Measurements from ENCODE around the gene UBAC1.
"Not testable (repeated sequence)": the region's sequence is repeated elsewhere in the genome, so short reads cannot be mapped to it uniquely, and the experiment has no call there.

UBAC1 gene

GRCh38 chr9:135893104-135893503, 68.1 kb downstream of the UBAC1 start:
- no peak for DNase-seq

GRCh38 chr9:135892327-135892726, 68.8 kb downstream of the UBAC1 start:
- DNase-seq: not testable (repeated sequence)

- no peak for DNase-seq
Measured at GRCh38 chr9:135891027-135891631, 70.0 kb downstream of the UBAC1 start.

GRCh38 chr9:135890190-135891026, 70.8 kb downstream of the UBAC1 start:
- DNase-seq: no peak

- no peak for DNase-seq
Measured at GRCh38 chr9:135889564-135890189, 71.5 kb downstream of the UBAC1 start.

- no peak for DNase-seq
Measured at GRCh38 chr9:135888766-135889394, 72.3 kb downstream of the UBAC1 start.

- no peak for DNase-seq
Measured at GRCh38 chr9:135888126-135888765, 72.9 kb downstream of the UBAC1 start.

GRCh38 chr9:135887585-135888050, 73.6 kb downstream of the UBAC1 start:
- peak; percentile 4 for DNase-seq

- no peak for DNase-seq
Measured at GRCh38 chr9:135887021-135887507, 74.1 kb downstream of the UBAC1 start.

GRCh38 chr9:135886147-135886981, 74.8 kb downstream of the UBAC1 start:
- no peak for DNase-seq

GRCh38 chr9:135885100-135885853, 75.9 kb downstream of the UBAC1 start:
- DNase-seq: no peak

- DNase-seq: no peak
Measured at GRCh38 chr9:135884328-135885035, 76.7 kb downstream of the UBAC1 start.

GRCh38 chr9:135883410-135884089, 77.6 kb downstream of the UBAC1 start:
- no peak for DNase-seq
